HepG2 (cell line): ENCODE measurements around the gene CUL1. TPM values are rescaled to one million over a fixed set of nuclear protein-coding genes. Genes with fewer than 3 reads are reported as not detected.

Experiments used
- ATAC-seq: fragments of 200-7000 bp; cut with Tn5 transposase; 3 replicates; pipeline ENCODE4 v1.9.1; 2020; ENCODE audit warnings: mild to moderate bottlenecking, moderate library complexity
- BruUV-seq: library from RNA; stranded (reverse); fragments of 400-500 nt; replicated peaks from 2 replicates; lab custom pipeline; 2021; lab: Mats Ljungman, UMichigan
- CTCF ChIA-PET: fragments of 300-600 bp; formaldehyde crosslinking; extraction: SDS; loops from one replicate; lab custom pipeline; 2021; ENCODE audit warnings: low total read pairs, inconsistent platforms, low intra/inter-chr PET ratio; lab: Yijun Ruan, JAX
- POLR2A ChIA-PET: fragments of 350-600 bp; sonication (Branson Sonifier 250); formaldehyde crosslinking; loops from one replicate; lab custom pipeline; 2020; ENCODE audit warnings: antibody characterized with exemption, inconsistent platforms; lab: Yijun Ruan, JAX
- DNase-seq: peaks from one replicate; pipeline ENCODE4 v3.0.0-alpha.2; 2015; ENCODE audit warnings: low spot score
- FAIRE-seq: peaks from 3 replicates; lab custom pipeline; 2011; peaks lifted over from hg19 to GRCh38; lab: Jason Lieb, UNC
- H2AFZ ChIP-seq: one replicate; pipeline ENCODE4 v1.6.1; 2011; ENCODE audit warnings: low read length, inconsistent platforms
- H3K27ac ChIP-seq: fragments of 300-600 bp; 3 replicates; pipeline ENCODE4 v1.8.0; 2011; ENCODE audit warnings: mixed run types, mild to moderate bottlenecking, mixed read lengths, low read length, inconsistent platforms; ENCODE audit not compliant: insufficient read depth; ENCODE audit errors: extremely low read length
- H3K27me3 ChIP-seq, 2 experiments: fragments of 200-600 bp in 1 of 2; 2 replicates in 1 of 2; 3 replicates in 1 of 2; pipeline versions ENCODE4 v1.6.0 to v1.8.0; 2011; ENCODE audit warnings: low read length in 2 of 2, mild to moderate bottlenecking in 2 of 2, moderate library complexity in 2 of 2, inconsistent platforms in 1 of 2; ENCODE audit not compliant: insufficient read depth in 2 of 2, control insufficient read depth in 1 of 2
- H3K36me3 ChIP-seq, 2 experiments: fragments of 200-600 bp in 1 of 2; replicated peaks in 1 of 2; 2 replicates in 1 of 2; 3 replicates in 1 of 2; pipeline versions ENCODE4 v1.5.1 to v1.8.0; 2011; ENCODE audit warnings: low read length in 2 of 2, inconsistent platforms in 1 of 2; ENCODE audit not compliant: insufficient read depth in 2 of 2, control insufficient read depth in 1 of 2
- H3K4me1 ChIP-seq: 2 replicates; pipeline ENCODE4 v1.5.1; 2012; ENCODE audit warnings: low read length, inconsistent platforms; ENCODE audit not compliant: insufficient read depth
- H3K4me2 ChIP-seq: 2 replicates; pipeline ENCODE4 v1.6.0; 2011; ENCODE audit warnings: low read depth, low read length, inconsistent platforms
- H3K4me3 ChIP-seq, 3 experiments: fragments of 200-600 bp in 1 of 3; sonication (generic), shearing (Covaris generic) in 1 of 3; replicated peaks in 1 of 3; 2 replicates each; pipeline ENCODE4 v1.5.1; 2011 to 2016; ENCODE audit warnings: low read length in 3 of 3, inconsistent platforms in 2 of 3, low read depth in 2 of 3, mild to moderate bottlenecking in 2 of 3, control low read depth in 1 of 3, mixed read lengths in 1 of 3; ENCODE audit not compliant: insufficient read depth in 1 of 3
- H3K79me2 ChIP-seq: one replicate; pipeline ENCODE4 v1.6.1; 2011; ENCODE audit warnings: low read length, inconsistent platforms; ENCODE audit not compliant: insufficient read depth
- H3K9ac ChIP-seq: 2 replicates; pipeline ENCODE4 v1.6.0; 2011; ENCODE audit warnings: mild to moderate bottlenecking, low read depth, low read length, inconsistent platforms; ENCODE audit not compliant: insufficient read depth
- H3K9me3 ChIP-seq: 2 replicates; pipeline ENCODE4 v1.5.1; 2012; ENCODE audit warnings: mild to moderate bottlenecking, low read length
- H4K20me1 ChIP-seq: 2 replicates; pipeline ENCODE4 v1.6.0; 2011; ENCODE audit warnings: inconsistent platforms, mild to moderate bottlenecking, low read length, moderate library complexity; ENCODE audit not compliant: insufficient read depth
- POLR2G ChIP-seq: fragments of 200-400 bp; formaldehyde crosslinking; IDR thresholded peaks from 2 replicates; pipeline ENCODE4 v1.6.1; 2018; ENCODE audit warnings: mild to moderate bottlenecking, low read depth, low read length, moderate library complexity
- PRMT3 ChIP-seq: sonication (generic); formaldehyde crosslinking; IDR thresholded peaks from 2 replicates; pipeline ENCODE4 v1.8.1; 2022; ENCODE audit warnings: low read depth, mild to moderate bottlenecking, moderate library complexity, missing genetic modification reagents, borderline replicate concordance
- SALL2 ChIP-seq: sonication (generic); formaldehyde crosslinking; IDR thresholded peaks from 2 replicates; pipeline ENCODE4 v1.8.1; 2023; ENCODE audit warnings: mild to moderate bottlenecking, missing genetic modification reagents, inconsistent platforms
- SMAD9 ChIP-seq: sonication (generic); formaldehyde crosslinking; IDR thresholded peaks from 2 replicates; pipeline ENCODE4 v1.5.1; 2020; ENCODE audit warnings: mild to moderate bottlenecking, missing genetic modification reagents
- SP5 ChIP-seq: IDR thresholded peaks from 2 replicates; pipeline ENCODE4 v1.6.1; 2016; ENCODE audit warnings: low read depth, borderline replicate concordance
- TSC22D2 ChIP-seq: sonication (generic); formaldehyde crosslinking; IDR thresholded peaks from 2 replicates; pipeline ENCODE4 v1.5.1; 2020; ENCODE audit warnings: missing genetic modification reagents, mild to moderate bottlenecking, borderline replicate concordance
- ZNF878 ChIP-seq: sonication (generic); formaldehyde crosslinking; IDR thresholded peaks from 2 replicates; pipeline ENCODE4 v1.8.1; 2023; ENCODE audit warnings: mild to moderate bottlenecking, missing genetic modification reagents, moderate library complexity
- WGBS: methylation state at CpG from one replicate; pipeline ENCODE4 v1.1.6; 2017; ENCODE audit warnings: low lambda C conversion rate; 5-methylcytosine and 5-hydroxymethylcytosine counted together
- in situ Hi-C: cut with HindIII; loops from 2 replicates; pipeline ENCODE4 v1.10.0; 2017; ENCODE audit warnings: low pct_unique_long_range_greater_than_20kb; ENCODE audit not compliant: extremely low pct_ligation_motif_present
- intact Hi-C: fragments of 100-400 bp; cut with micrococcal nuclease; formaldehyde crosslinking; loops from one replicate; pipeline ENCODE4 v1.10.0; 2022; ENCODE audit not compliant: unreplicated experiment
- polyA plus RNA-seq, 8 experiments: library from polyadenylated mRNA; depleted of rRNA in 3 of 8; stranded (reverse) in 7 of 8; unstranded in 1 of 8; fragments of >200 nt; fragmentation: Illumina TruSeq in 4 of 8; extraction: Trizol in 4 of 8; gene quantifications; 2 replicates each; pipeline versions ENCODE4 v1.2.1 to v1.2.3, GENCODE V29; 2011 to 2016; ENCODE audit warnings: low read depth in 4 of 8, missing spikeins in 1 of 8, mixed read lengths in 1 of 8; ENCODE audit not compliant: insufficient read depth in 1 of 8
- total RNA-seq, 5 experiments: library from RNA; depleted of rRNA; stranded (reverse); fragments of >200 nt; fragmentation: Illumina TruSeq; extraction: Trizol; gene quantifications; 2 replicates each; pipeline ENCODE4 v1.2.3, GENCODE V29; 2016; ENCODE audit warnings: low read depth in 1 of 5
- TF ChIP-seq, protein P1 (sequence below): sonication (generic); formaldehyde crosslinking; IDR thresholded peaks from 2 replicates; pipeline ENCODE4 v1.5.0; 2020; ENCODE audit warnings: mild to moderate bottlenecking, missing genetic modification reagents, moderate library complexity
- TF ChIP-seq, protein P2 (sequence below): sonication (generic); formaldehyde crosslinking; IDR thresholded peaks from 2 replicates; pipeline ENCODE4 v1.8.1; 2023; ENCODE audit warnings: mild to moderate bottlenecking, moderate library complexity, missing genetic modification reagents
- TF ChIP-seq, protein P3 (sequence below), 2 experiments: sonication (generic) in 1 of 2; formaldehyde crosslinking in 1 of 2; IDR thresholded peaks; 2 replicates each; pipeline versions ENCODE4 v1.6.1 to v1.9.0; 2014 to 2022; ENCODE audit warnings: antibody characterized with exemption in 1 of 2, borderline replicate concordance in 1 of 2, inconsistent platforms in 1 of 2, low read depth in 1 of 2, missing genetic modification reagents in 1 of 2
- TF ChIP-seq, protein P4 (sequence below): sonication (generic); formaldehyde crosslinking; IDR thresholded peaks from 2 replicates; pipeline ENCODE4 v1.5.0; 2020; ENCODE audit warnings: missing genetic modification reagents

Gene CUL1
- total and polyA plus RNA-seq, 2 of the 13 experiments (the other 11 are each of a cell fraction or from before 2014, with no cell fraction given) = 30.1 to 45.9 TPM

DNA sequence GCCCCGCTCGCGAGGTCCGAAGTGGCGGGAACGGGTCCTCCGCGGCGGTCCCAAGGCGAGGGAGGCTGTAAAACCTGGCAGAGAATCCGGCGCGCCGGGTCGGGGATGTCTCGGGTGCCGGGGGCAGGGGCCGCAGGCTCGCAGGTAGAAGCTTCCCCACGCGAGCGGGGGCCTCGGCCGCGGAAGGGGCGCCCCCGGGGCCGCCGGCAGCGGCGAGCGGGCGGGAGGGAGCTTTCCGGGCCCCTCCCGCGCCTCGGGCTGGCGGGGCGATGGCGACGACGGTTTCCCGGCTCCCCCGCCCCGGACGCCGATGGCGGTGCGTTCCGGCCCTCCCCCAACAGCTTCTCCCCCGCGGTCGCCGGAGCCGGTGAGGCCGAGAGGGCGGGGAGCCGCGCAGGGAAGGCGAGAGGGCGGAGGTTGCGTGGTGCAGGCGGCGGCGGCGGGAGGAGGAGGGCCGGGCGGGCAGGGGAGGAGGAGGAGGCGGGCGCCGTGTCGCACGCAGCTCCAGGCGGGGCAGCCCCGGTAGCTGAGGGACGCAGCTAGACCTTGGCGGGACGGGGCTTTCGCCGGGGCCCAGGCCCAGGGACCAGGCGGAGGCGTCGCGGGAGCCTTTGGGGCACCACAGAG is at the start of gene CUL1 (continued):
- TF ChIP-seq TSC22D2 (CRISPR knock-in tag) (no peak; the same call in 1 of the 2 replicates), ZNF878 (CRISPR knock-in tag) (no peak), POLR2G (peak; percentile 68), PRMT3 (CRISPR knock-in tag) (no peak)
- TF ChIP-seq, protein P1, sequence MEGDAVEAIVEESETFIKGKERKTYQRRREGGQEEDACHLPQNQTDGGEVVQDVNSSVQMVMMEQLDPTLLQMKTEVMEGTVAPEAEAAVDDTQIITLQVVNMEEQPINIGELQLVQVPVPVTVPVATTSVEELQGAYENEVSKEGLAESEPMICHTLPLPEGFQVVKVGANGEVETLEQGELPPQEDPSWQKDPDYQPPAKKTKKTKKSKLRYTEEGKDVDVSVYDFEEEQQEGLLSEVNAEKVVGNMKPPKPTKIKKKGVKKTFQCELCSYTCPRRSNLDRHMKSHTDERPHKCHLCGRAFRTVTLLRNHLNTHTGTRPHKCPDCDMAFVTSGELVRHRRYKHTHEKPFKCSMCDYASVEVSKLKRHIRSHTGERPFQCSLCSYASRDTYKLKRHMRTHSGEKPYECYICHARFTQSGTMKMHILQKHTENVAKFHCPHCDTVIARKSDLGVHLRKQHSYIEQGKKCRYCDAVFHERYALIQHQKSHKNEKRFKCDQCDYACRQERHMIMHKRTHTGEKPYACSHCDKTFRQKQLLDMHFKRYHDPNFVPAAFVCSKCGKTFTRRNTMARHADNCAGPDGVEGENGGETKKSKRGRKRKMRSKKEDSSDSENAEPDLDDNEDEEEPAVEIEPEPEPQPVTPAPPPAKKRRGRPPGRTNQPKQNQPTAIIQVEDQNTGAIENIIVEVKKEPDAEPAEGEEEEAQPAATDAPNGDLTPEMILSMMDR = 0 out of 2 replicates have a peak, but pooled peaks have one; percentile 4
- TF ChIP-seq, protein P2, sequence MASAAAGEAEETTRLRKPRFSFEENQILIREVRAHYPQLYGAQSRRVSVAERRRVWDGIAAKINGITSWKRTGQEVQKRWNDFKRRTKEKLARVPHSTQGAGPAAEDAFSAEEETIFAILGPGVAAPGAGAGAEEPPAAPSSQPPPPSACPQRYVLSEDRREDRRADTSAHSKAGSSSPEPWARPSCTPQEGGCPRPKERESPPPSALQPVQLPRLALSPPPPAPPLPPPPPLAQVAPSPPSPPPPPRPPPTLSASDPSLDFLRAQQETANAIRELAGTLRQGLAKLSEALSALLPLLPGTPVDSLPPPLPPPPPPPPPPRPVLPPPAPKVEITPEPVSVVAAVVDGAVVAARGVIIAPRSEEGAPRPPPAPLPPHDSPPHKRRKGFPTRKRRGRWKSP (CRISPR knock-in tag) = 0 out of 2 replicates have a peak, but pooled peaks have one; percentile 49
- TF ChIP-seq, all 625 proteins: peak for 106

DNA sequence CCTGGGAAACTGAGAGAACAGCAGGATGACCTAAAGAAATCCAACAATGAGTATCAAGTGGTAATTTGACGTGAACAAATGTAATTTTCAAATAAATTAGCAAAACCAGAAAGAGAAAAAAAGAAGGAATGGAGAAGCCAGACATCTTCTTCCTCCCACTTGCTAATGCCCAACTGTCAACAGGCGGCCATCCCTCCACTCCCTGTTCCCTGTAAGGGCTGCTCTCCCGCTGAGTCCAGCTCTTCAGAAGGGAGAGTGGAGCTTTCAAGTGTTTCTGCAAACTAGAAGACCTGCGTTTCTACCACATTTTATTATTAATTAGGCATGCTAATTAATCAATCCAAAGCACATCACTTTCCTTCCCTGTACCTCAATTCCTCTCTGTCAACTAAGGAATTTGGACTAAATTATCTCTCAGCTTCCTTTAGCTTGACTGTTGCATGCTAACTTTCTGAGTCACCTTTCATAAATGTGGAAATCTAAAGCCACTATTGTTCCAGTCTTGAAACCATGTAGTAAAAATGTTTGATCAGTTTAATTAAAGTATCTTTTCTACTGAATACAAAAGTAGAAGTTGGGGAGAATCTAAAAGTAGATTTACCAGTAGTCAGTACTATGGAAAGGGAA is 48.4 kb upstream of the CUL1 start:
- in situ Hi-C loops = no loop called here
- intact Hi-C loops = no loop called here
- no peak for DNase-seq
- Histone ChIP-seq H4K20me1 (no peaks in the 10 kb centered on the region), H3K4me3 (no peak overlapping the region), H3K4me1 (no peaks in the 10 kb centered on the region), H3K27me3 (no peaks in the 10 kb centered on the region), H2AFZ (no peak overlapping the region), H3K9me3 (no peaks in the 10 kb centered on the region), H3K9ac (no peak overlapping the region), H3K79me2 (no peaks in the 10 kb centered on the region), H3K4me2 (no peak overlapping the region), H3K27ac (no peak overlapping the region), H3K36me3 (no peaks in the 10 kb centered on the region)
- BruUV-seq = no TSS peak
- no peak for ATAC-seq
- no peak for FAIRE-seq
- ChIA-PET CTCF (no interaction called here), POLR2A (no interaction called here)
- WGBS = 29% methylated on average over 4 of the region's 4 CpGs
- TF ChIP-seq, protein P3, sequence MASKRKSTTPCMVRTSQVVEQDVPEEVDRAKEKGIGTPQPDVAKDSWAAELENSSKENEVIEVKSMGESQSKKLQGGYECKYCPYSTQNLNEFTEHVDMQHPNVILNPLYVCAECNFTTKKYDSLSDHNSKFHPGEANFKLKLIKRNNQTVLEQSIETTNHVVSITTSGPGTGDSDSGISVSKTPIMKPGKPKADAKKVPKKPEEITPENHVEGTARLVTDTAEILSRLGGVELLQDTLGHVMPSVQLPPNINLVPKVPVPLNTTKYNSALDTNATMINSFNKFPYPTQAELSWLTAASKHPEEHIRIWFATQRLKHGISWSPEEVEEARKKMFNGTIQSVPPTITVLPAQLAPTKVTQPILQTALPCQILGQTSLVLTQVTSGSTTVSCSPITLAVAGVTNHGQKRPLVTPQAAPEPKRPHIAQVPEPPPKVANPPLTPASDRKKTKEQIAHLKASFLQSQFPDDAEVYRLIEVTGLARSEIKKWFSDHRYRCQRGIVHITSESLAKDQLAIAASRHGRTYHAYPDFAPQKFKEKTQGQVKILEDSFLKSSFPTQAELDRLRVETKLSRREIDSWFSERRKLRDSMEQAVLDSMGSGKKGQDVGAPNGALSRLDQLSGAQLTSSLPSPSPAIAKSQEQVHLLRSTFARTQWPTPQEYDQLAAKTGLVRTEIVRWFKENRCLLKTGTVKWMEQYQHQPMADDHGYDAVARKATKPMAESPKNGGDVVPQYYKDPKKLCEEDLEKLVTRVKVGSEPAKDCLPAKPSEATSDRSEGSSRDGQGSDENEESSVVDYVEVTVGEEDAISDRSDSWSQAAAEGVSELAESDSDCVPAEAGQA (IDR thresholded peaks at IDR 0.05; ENCODE audit: low read depth) = no peak
- TF ChIP-seq, protein P3 (CRISPR knock-in tag; IDR thresholded peaks at IDR 0.05; ENCODE audit: borderline replicate concordance) = no peak
- TF ChIP-seq SP5 (CRISPR knock-in tag) (no peak), SALL2 (CRISPR knock-in tag) (no peak), SMAD9 (no peak)
- TF ChIP-seq, protein P4, sequence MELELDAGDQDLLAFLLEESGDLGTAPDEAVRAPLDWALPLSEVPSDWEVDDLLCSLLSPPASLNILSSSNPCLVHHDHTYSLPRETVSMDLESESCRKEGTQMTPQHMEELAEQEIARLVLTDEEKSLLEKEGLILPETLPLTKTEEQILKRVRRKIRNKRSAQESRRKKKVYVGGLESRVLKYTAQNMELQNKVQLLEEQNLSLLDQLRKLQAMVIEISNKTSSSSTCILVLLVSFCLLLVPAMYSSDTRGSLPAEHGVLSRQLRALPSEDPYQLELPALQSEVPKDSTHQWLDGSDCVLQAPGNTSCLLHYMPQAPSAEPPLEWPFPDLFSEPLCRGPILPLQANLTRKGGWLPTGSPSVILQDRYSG (CRISPR knock-in tag) = no peak
